Endothelial cell (in vitro differentiated cells): Measurements from ENCODE around the gene SOCS3. TPM values are rescaled to one million over a fixed set of nuclear protein-coding genes. Genes with fewer than 3 reads are reported as not detected.

ENCODE experiments used
- DNase-seq: peaks from one replicate; pipeline ENCODE4 v3.0.0; 2021; ENCODE audit warnings: low spot score
- H3K27ac Mint-ChIP-seq: one replicate; pipeline ENCODE4 v1.8.0; 2021; ENCODE audit warnings: mixed read lengths, inconsistent platforms; ENCODE audit not compliant: unreplicated experiment
- H3K27me3 Mint-ChIP-seq: one replicate; pipeline ENCODE4 v1.8.0; 2021; ENCODE audit warnings: mild to moderate bottlenecking, moderate library complexity, mixed read lengths, inconsistent platforms; ENCODE audit not compliant: unreplicated experiment
- H3K36me3 Mint-ChIP-seq: one replicate; pipeline ENCODE4 v1.8.0; 2021; ENCODE audit warnings: mild to moderate bottlenecking, low read depth, mixed read lengths, inconsistent platforms; ENCODE audit not compliant: unreplicated experiment
- H3K4me1 Mint-ChIP-seq: one replicate; pipeline ENCODE4 v1.8.0; 2021; ENCODE audit warnings: mild to moderate bottlenecking, mixed read lengths, inconsistent platforms; ENCODE audit not compliant: unreplicated experiment
- H3K4me3 Mint-ChIP-seq: one replicate; pipeline ENCODE4 v1.8.0; 2021; ENCODE audit warnings: mild to moderate bottlenecking, mixed read lengths, inconsistent platforms; ENCODE audit not compliant: unreplicated experiment
- H3K9me3 Mint-ChIP-seq: one replicate; pipeline ENCODE4 v1.8.0; 2021; ENCODE audit warnings: mixed read lengths, inconsistent platforms; ENCODE audit not compliant: unreplicated experiment
- CTCF ChIP-seq: fragments of 200-600 bp; sonication (generic); IDR thresholded peaks from one replicate; pipeline ENCODE4 v1.5.0; 2021; ENCODE audit warnings: antibody characterized with exemption; ENCODE audit not compliant: unreplicated experiment
- total RNA-seq: library from RNA; stranded (reverse); fragmentation: NEBNext Ultra II Directional; extraction: Animal tissue kit (Norgen Biotek cat#: 25700); gene quantifications from one replicate; pipeline ENCODE4 v1.2.1, GENCODE V29; 2021; ENCODE audit not compliant: unreplicated experiment

SOCS3 gene
- total RNA-seq, 1 donor from 2014 or later, result 30.2 TPM

- no peak for DNase-seq
- Mint-ChIP-seq H3K36me3 (no peaks in the 10 kb centered on the region), H3K9me3 (no peaks in the 10 kb centered on the region), H3K27me3 (peaks cover 3% of the 10 kb centered on the region), H3K4me3 (no peak overlapping the region), H3K27ac (no peak overlapping the region), H3K4me1 (peaks cover 42% of the 10 kb centered on the region)
- TF ChIP-seq CTCF, result no peak
Measured at GRCh38 chr17:78368854-78369495, 9.1 kb upstream of the SOCS3 start.

- H3K36me3 Mint-ChIP-seq, result no peaks in the 10 kb centered on the region
- H3K27me3 Mint-ChIP-seq, result peaks cover 3% of the 10 kb centered on the region
- no peak for TF ChIP-seq CTCF
- no peak for DNase-seq
- no peak overlapping the region for H3K27ac Mint-ChIP-seq
- H3K4me3 Mint-ChIP-seq, result no peak overlapping the region
- no peaks in the 10 kb centered on the region for H3K9me3 Mint-ChIP-seq
- H3K4me1 Mint-ChIP-seq, result peaks cover 37% of the 10 kb centered on the region
Measured at GRCh38 chr17:78368348-78368747, 8.5 kb upstream of the SOCS3 start.

DNA sequence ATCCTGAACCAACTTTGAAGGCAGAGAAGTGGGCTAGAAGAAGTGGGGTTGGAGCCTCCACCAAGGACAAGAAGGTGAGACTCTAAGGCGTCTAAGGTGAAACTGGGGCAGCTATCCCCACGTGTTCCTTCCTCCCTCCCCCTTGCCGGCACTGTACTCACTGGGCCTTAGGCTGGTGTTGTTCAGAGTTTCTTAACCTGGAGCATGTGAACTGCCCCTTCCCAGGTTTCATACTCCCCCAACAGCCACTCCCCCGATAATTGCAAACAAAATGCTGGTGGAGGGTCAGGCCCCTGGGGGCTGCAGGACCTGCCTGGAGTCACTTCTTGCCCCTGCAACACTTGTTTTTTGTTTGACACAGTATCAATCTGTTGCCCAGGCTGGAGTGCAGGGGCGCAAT, 7.3 kb upstream of the SOCS3 start:
- DNase-seq, result no peak
- Mint-ChIP-seq H3K4me3 (no peak overlapping the region), H3K4me1 (peaks cover 25% of the 10 kb centered on the region), H3K9me3 (no peaks in the 10 kb centered on the region), H3K27ac (no peak overlapping the region), H3K27me3 (peaks cover 3% of the 10 kb centered on the region), H3K36me3 (no peaks in the 10 kb centered on the region)
- no peak for TF ChIP-seq CTCF

DNA sequence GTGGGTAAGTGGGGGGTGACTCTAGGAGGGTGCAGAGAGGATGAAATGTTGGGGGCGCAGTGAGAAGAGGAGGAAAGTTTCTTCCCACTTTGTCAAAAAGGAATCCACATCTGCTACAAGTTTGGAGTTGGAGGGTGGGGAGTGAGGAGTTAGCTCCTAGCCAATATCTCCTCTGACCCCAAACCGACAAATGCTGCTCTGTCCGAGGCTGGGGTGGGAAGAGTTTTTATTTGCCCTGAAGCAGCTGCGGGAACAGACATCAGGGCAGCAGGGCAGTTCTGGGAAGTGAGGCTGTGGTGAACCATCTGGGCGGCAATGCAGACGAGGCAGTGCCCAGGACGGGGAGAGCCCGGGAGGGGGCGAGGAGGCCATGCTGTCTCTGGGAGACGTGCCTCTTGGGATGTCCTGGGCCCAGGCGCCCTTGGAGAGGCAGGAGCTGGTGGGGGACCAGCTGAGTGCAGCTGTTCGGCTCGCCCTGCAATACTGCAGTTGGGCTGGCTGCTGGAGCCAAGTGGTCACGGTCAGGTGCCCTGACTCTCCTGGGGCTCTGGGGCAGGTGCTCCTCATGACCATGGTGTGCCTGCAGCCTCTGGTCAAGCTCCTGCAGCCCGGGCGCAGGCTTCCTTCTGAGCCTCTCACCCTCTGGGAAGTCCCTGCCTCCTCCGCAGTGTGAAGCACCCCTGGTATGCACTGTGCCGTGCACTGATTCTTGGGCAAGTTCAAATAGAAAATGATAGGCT, 6.4 kb upstream of the SOCS3 start:
- TF ChIP-seq CTCF, result no peak
- no peak for DNase-seq
- peaks cover 29% of the 10 kb centered on the region for H3K4me1 Mint-ChIP-seq
- peak overlapping the region; percentile 95 for H3K27ac Mint-ChIP-seq
- H3K36me3 Mint-ChIP-seq, result no peaks in the 10 kb centered on the region
- H3K4me3 Mint-ChIP-seq, result peak overlapping the region; percentile 21
- H3K9me3 Mint-ChIP-seq, result no peaks in the 10 kb centered on the region
- peaks cover 5% of the 10 kb centered on the region for H3K27me3 Mint-ChIP-seq

- H3K27ac Mint-ChIP-seq, result peak overlapping the region; percentile 95
- DNase-seq, result peak; percentile 57
- H3K9me3 Mint-ChIP-seq, result no peaks in the 10 kb centered on the region
- H3K27me3 Mint-ChIP-seq, result peaks cover 5% of the 10 kb centered on the region
- H3K4me1 Mint-ChIP-seq, result peaks cover 33% of the 10 kb centered on the region
- no peak for TF ChIP-seq CTCF
- H3K4me3 Mint-ChIP-seq, result peak overlapping the region; percentile 21
- H3K36me3 Mint-ChIP-seq, result no peaks in the 10 kb centered on the region
Measured at GRCh38 chr17:78365561-78366108, 5.8 kb upstream of the SOCS3 start.
